ENCODE measurements around the gene ELOA. TPM values are rescaled to one million over a fixed set of nuclear protein-coding genes. Genes with fewer than 3 reads are reported as not detected.
A peak's percentile ranks its signal among the peaks of the same experiment; 100 is the strongest.

Gene ELOA
- total and polyA plus RNA-seq, 9 of the 15 experiments (the other 6 are each of a cell fraction or from before 2014, with no cell fraction given) = 31.9 to 98.6 (median 61.3) TPM

- TF ChIP-seq ZNF609 (CRISPR knock-in tag; IDR thresholded peaks at IDR 0.05; ENCODE audit: borderline replicate concordance) (no peak; the same call in 1 of the 2 replicates), RB1 (IDR thresholded peaks at IDR 0.05; ENCODE audit: low read depth) (peak; percentile 91), NFE2L1 (tag; IDR thresholded peaks at IDR 0.05; ENCODE audit: borderline replicate concordance, low read depth) (no peak), ZHX1 (conservative IDR thresholded peaks at IDR 0.05; ENCODE audit: low read length) (no peak), ZNF133 (CRISPR knock-in tag; IDR thresholded peaks at IDR 0.05) (no peak), ZNF274 (IDR thresholded peaks at IDR 0.05; ENCODE audit: borderline replicate concordance, low read depth, low read length) (no peak)
Measured at GRCh38 chr1:23800400-23801337, 57.4 kb downstream of the ELOA start, which contains the start of gene GALE (continued).

All from K562 (cell line).